H1 (cell line): Measurements from ENCODE around the gene PSMF1.

Experiments
- CBX5 ChIP-seq: fragments of 300-800, 300-1000 bp; sonication (generic); IDR thresholded peaks from 2 replicates; pipeline ENCODE4 v1.7.1; 2016; ENCODE audit warnings: antibody characterized with exemption, low read length, low read depth
- EP300 ChIP-seq, 2 experiments: IDR thresholded peaks; 1 replicate in 1 of 2; 2 replicates in 1 of 2; pipeline ENCODE4 v1.6.1; 2011 to 2012; ENCODE audit warnings: low read depth in 2 of 2, low read length in 2 of 2, mild to moderate bottlenecking in 2 of 2, borderline replicate concordance in 1 of 2, inconsistent platforms in 1 of 2, moderate library complexity in 1 of 2
- EZH2 ChIP-seq: fragments of 200-600 bp; sonication (generic); IDR thresholded peaks from 2 replicates; pipeline ENCODE4 v1.7.1; 2012; ENCODE audit warnings: low read depth, mild to moderate bottlenecking, moderate library complexity, low read length, inconsistent platforms; ENCODE audit not compliant: severe bottlenecking
- JUND ChIP-seq: IDR thresholded peaks from 2 replicates; pipeline ENCODE4 v1.6.1; 2011; ENCODE audit warnings: mild to moderate bottlenecking, improper control_type of control experiment, low read length
- POLR2AphosphoS5 ChIP-seq: IDR thresholded peaks from 2 replicates; pipeline ENCODE4 v1.6.1; 2011; ENCODE audit warnings: low read depth, low read length
- SIN3A ChIP-seq, 2 experiments: IDR thresholded peaks in 1 of 2; conservative IDR thresholded peaks in 1 of 2; 2 replicates each; pipeline ENCODE4 v1.6.1; 2011 to 2012; ENCODE audit warnings: low read length in 2 of 2, improper control_type of control experiment in 1 of 2, low read depth in 1 of 2, mild to moderate bottlenecking in 1 of 2
- TF ChIP-seq, protein P1 (sequence below), 3 experiments: IDR thresholded peaks; 1 replicate in 2 of 3; 2 replicates in 1 of 3; pipeline versions ENCODE4 v1.5.1 to v1.6.1; 2011; ENCODE audit warnings: low read length in 3 of 3, mild to moderate bottlenecking in 3 of 3, inconsistent platforms in 2 of 3, low read depth in 1 of 3, moderate library complexity in 1 of 3; ENCODE audit not compliant: insufficient read depth in 1 of 3; ENCODE audit errors: control extremely low read depth in 1 of 3

DNA sequence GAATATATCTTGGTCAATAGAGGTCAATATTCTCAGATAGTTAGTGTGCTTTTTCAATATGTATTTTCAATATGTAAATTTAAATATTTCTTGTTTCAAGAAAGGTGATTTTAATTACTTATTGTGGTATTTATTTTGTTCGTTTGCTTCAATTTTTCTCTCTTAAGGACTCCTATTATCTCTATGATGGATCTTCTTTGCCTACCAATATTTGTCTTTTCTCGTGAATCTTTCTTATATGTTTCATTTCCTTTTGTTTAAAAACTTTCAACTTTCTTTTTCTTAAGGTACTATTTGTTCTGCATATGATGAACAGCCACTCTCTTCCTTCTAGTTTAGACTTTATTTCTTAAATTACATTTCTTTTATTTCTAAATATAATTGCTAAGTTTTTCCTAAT, 46.1 kb upstream of the PSMF1 start:
- TF ChIP-seq POLR2AphosphoS5 (no peak), SIN3A (conservative IDR thresholded peaks at IDR 0.05 in 1 of 2, IDR thresholded peaks at IDR 0.05 in 1 of 2; ENCODE audit: low read depth in 1 of 2, low read length in 2 of 2) (no peak), CBX5 (no peak), EZH2 (no peak), JUND (no peak), EP300 (IDR thresholded peaks at IDR 0.05; ENCODE audit: borderline replicate concordance in 1 of 2, low read depth in 2 of 2, low read length in 2 of 2) (no peak)
- TF ChIP-seq, protein P1, sequence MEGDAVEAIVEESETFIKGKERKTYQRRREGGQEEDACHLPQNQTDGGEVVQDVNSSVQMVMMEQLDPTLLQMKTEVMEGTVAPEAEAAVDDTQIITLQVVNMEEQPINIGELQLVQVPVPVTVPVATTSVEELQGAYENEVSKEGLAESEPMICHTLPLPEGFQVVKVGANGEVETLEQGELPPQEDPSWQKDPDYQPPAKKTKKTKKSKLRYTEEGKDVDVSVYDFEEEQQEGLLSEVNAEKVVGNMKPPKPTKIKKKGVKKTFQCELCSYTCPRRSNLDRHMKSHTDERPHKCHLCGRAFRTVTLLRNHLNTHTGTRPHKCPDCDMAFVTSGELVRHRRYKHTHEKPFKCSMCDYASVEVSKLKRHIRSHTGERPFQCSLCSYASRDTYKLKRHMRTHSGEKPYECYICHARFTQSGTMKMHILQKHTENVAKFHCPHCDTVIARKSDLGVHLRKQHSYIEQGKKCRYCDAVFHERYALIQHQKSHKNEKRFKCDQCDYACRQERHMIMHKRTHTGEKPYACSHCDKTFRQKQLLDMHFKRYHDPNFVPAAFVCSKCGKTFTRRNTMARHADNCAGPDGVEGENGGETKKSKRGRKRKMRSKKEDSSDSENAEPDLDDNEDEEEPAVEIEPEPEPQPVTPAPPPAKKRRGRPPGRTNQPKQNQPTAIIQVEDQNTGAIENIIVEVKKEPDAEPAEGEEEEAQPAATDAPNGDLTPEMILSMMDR (IDR thresholded peaks at IDR 0.05; ENCODE audit: control extremely low read depth in 1 of 3, insufficient read depth in 1 of 3, low read depth in 1 of 3, low read length in 3 of 3) = no peak
